Tibial artery (tissue), 4 donors: ENCODE data around the gene TSNAX.

Experiments
- DNase-seq, 2 donors: peaks; one replicate each; pipeline ENCODE4 v3.0.0-alpha.2; 2019
- H3K27ac ChIP-seq, 2 donors: fragments of 200-600 bp; sonication (generic) in 1 of 2; 1 replicate in 1 of 2; 2 replicates in 1 of 2; pipeline ENCODE4 v1.5.1; 2018 to 2019; ENCODE audit warnings: mild to moderate bottlenecking in 1 of 2
- H3K27me3 ChIP-seq, 2 donors: fragments of 200-600 bp; sonication (generic) in 1 of 2; one replicate each; pipeline versions ENCODE4 v1.5.1 to v1.6.0; 2016 to 2019
- H3K36me3 ChIP-seq, 3 donors: fragments of 200-600 bp; sonication (generic) in 2 of 3; one replicate each; pipeline ENCODE4 v1.5.1; 2016 to 2019; ENCODE audit warnings: mild to moderate bottlenecking in 2 of 3
- H3K4me1 ChIP-seq, 4 donors: fragments of 200-600 bp; sonication (generic) in 2 of 4; 1 replicate in 3 of 4; 2 replicates in 1 of 4; pipeline ENCODE4 v1.5.1; 2016 to 2019
- H3K4me3 ChIP-seq, 2 donors: fragments of 200-600 bp; sonication (generic) in 1 of 2; 1 replicate in 1 of 2; 2 replicates in 1 of 2; pipeline ENCODE4 v1.5.1; 2018 to 2019; ENCODE audit warnings: mild to moderate bottlenecking in 2 of 2
- H3K9me3 ChIP-seq, 3 donors: fragments of 200-600 bp; sonication (generic) in 1 of 3; one replicate each; pipeline ENCODE4 v1.5.1; 2016 to 2019
- intact Hi-C: fragments of 100-400 bp; cut with DNase I; formaldehyde crosslinking; loops from one replicate; pipeline ENCODE4 v1.15.0; 2023; ENCODE audit warnings: low total_unique reads
- TF ChIP-seq, protein P1 (sequence below), 2 experiments: fragments of 200-600 bp in 1 of 2; fragments of 450-650 bp in 1 of 2; IDR thresholded peaks; one replicate each; pipeline ENCODE4 v1.5.1; 2017 to 2019; ENCODE audit warnings: antibody characterized with exemption in 2 of 2, mild to moderate bottlenecking in 1 of 2, moderate library complexity in 1 of 2

TSNAX gene

DNA sequence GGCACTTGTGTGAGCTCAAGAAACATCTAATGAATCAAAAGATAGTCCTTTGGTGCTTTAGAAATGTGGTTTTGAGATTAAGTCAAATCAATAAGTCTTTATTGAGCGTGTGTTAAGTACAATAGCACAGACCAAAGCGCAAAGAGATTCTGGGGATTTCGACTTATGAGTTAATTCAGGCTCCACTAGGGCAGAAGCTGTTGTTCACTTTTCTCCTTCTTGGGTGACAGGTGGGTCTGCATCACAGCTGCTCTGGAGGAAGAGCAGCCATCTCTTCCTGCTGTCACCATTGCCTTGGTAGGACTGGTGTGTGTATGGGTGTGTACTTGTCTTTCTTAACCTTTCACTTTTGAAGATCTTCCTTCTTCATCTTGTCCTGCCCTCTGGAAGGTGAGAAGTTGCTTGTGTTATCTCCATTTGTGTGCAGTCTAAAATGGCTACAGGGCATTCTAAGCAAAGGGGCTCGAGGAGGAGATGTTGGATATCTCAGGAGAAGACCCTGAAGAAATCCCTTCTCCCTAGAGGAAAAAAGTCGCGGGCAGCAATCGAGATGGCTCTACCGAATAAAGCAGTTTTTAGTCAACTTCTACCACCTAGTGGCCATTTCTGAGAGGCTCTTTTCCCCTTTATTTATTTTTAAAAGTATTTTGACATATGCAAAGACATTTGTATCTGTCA lies 75.3 kb downstream of the TSNAX start:
- no peaks in the 10 kb centered on the region for H3K27me3 ChIP-seq
- peak overlapping the region; percentile 46 to 47 for H3K4me3 ChIP-seq
- no peak for DNase-seq
- H3K9me3 ChIP-seq: no peaks in the 10 kb centered on the region
- TF ChIP-seq, protein P1, sequence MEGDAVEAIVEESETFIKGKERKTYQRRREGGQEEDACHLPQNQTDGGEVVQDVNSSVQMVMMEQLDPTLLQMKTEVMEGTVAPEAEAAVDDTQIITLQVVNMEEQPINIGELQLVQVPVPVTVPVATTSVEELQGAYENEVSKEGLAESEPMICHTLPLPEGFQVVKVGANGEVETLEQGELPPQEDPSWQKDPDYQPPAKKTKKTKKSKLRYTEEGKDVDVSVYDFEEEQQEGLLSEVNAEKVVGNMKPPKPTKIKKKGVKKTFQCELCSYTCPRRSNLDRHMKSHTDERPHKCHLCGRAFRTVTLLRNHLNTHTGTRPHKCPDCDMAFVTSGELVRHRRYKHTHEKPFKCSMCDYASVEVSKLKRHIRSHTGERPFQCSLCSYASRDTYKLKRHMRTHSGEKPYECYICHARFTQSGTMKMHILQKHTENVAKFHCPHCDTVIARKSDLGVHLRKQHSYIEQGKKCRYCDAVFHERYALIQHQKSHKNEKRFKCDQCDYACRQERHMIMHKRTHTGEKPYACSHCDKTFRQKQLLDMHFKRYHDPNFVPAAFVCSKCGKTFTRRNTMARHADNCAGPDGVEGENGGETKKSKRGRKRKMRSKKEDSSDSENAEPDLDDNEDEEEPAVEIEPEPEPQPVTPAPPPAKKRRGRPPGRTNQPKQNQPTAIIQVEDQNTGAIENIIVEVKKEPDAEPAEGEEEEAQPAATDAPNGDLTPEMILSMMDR (IDR thresholded peaks at IDR 0.05): peak; percentile 61 to 75
- intact Hi-C loops: loop anchor here (5.0 kb wide), 1 partner anchor 246 kb away; no protein-coding TSS in a partner anchor
- no peaks in the 10 kb centered on the region for H3K36me3 ChIP-seq
- peak overlapping the region in 1 of 2 donors; percentile 4 for H3K27ac ChIP-seq
- H3K4me1 ChIP-seq: peaks cover 0 to 26% (median 5%) of the 10 kb centered on the region in 4 donors

DNA sequence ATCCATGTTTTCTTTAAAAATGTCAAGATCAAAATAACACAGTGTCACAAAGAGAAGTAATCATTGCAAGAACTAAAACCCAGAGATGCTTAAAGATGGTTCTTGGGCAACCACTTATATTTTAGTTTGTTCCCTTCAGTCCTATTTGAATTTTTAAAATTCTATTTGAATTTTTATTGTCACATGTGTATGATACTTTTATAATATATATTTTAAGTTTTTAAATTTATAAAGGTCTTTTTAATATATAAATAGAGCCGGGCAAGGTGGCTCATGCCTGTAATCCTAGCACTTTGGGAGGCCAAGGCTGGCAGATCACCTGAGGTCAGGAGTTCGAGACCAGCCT lies 75.8 kb downstream of the TSNAX start:
- Histone ChIP-seq H3K27ac (no peak overlapping the region), H3K9me3 (no peaks in the 10 kb centered on the region), H3K36me3 (no peaks in the 10 kb centered on the region), H3K4me1 (peaks cover 0 to 26% (median 5%) of the 10 kb centered on the region in 4 donors), H3K4me3 (peak overlapping the region in 1 of 2 donors; percentile 46), H3K27me3 (no peaks in the 10 kb centered on the region)
- DNase-seq: no peak
- intact Hi-C loops: loop anchor here (5.0 kb wide), 1 partner anchor 247 kb away; no protein-coding TSS in a partner anchor
- TF ChIP-seq, protein P1 (IDR thresholded peaks at IDR 0.05): no peak

DNA sequence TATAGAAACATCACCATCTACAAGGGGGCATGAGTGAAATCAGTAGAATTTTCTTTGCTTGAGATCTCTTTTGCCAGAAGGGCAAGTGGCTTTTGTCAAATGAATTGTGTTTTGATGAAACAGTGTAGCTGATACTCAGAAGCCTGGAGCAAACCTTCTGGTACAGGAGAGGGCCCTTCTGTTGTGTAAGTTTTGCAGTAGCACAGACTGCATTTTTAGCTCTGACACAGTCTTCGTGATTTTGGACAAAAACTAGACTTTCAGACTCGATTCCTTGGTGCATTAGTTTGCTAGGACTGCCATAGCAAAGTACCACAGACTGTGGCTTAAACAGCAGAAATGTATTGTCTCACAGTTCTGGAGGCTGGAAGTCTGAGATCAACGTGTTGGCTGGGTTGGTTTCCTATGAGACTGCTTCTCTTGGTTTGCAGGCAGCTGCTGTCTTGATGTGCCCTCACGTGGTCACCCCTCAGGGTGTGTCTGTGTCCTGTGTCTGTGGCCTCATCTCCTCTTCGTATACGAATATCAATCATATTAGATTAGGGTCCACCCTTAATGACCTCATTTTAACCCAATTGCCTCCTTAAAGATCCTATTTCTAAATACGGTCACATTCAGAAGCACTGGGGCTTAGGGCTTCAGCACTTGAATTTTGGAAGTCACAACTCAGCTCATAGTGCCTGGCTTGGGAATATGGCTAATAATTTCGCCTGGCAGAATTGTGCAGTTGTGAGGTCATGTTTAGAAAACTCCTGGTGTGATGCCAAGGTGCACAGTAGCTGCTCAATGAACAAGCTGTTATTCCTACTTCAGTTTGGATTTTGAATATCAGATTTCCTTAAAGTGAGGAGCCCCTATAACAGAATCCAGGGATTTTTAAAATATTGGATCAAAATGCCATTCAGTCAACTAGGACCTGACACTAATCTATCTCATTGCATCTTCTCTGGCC lies 77.0 kb downstream of the TSNAX start:
- H3K9me3 ChIP-seq: no peaks in the 10 kb centered on the region
- no peak overlapping the region for H3K4me3 ChIP-seq
- intact Hi-C loops: no loop called here
- no peaks in the 10 kb centered on the region for H3K36me3 ChIP-seq
- no peaks in the 10 kb centered on the region for H3K27me3 ChIP-seq
- no peak for DNase-seq
- H3K27ac ChIP-seq: no peak overlapping the region
- TF ChIP-seq, protein P1 (IDR thresholded peaks at IDR 0.05): no peak
- H3K4me1 ChIP-seq: peaks cover 0 to 26% (median 5%) of the 10 kb centered on the region in 4 donors

DNA sequence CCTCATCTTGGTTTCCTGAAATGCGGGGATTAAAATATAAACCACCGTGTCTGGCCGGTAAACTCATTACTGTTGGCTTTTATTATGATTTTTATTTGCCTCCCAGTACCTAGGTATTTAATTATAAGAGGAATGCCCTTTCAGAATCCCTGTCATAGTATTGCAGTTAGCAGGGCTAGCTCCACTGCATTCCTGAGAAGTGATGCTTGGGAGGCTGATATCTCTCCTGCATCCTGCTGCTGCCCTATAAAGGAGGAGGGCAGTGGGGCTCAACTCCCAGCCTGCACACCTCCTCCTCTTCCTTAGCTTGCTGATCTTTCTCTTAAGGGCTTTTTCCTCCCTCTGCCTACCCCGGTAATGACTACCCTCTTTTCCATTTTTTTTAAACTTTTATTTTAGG lies 78.2 kb downstream of the TSNAX start:
- no peaks in the 10 kb centered on the region for H3K36me3 ChIP-seq
- H3K9me3 ChIP-seq: no peaks in the 10 kb centered on the region
- peaks cover 0 to 18% (median 3%) of the 10 kb centered on the region in 4 donors for H3K4me1 ChIP-seq
- no peaks in the 10 kb centered on the region for H3K27me3 ChIP-seq
- TF ChIP-seq, protein P1 (IDR thresholded peaks at IDR 0.05): no peak
- intact Hi-C loops: no loop called here
- H3K27ac ChIP-seq: no peak overlapping the region
- H3K4me3 ChIP-seq: no peak overlapping the region
- DNase-seq: no peak

DNA sequence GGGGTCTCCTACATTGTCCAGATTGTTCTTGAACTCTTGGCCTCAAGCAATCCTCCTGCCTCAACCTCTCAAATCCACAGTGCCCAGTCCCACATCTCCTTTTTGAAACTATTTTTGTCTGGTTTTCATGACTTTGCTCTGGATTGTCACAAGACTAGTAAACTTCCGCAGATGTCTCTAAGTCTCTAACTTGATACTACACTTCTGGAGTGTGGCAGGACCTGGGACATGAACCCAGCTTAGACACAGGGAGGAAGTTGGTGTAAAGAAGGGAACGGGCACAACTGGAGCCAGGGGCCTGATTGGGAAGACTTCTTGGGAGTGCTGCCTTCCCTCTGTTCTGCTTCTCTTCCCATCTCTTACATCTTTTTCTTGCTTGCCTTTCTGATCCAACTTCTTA lies 81.9 kb downstream of the TSNAX start:
- intact Hi-C loops: no loop called here
- H3K4me1 ChIP-seq: no peaks in the 10 kb centered on the region
- no peaks in the 10 kb centered on the region for H3K9me3 ChIP-seq
- H3K27ac ChIP-seq: no peak overlapping the region
- H3K36me3 ChIP-seq: no peaks in the 10 kb centered on the region
- no peak overlapping the region for H3K4me3 ChIP-seq
- TF ChIP-seq, protein P1 (IDR thresholded peaks at IDR 0.05): no peak
- DNase-seq: no peak
- no peaks in the 10 kb centered on the region for H3K27me3 ChIP-seq
